ENCODE measurements around the gene PRKAR1B. TPM values are rescaled to one million over a fixed set of nuclear protein-coding genes. Genes with fewer than 3 reads are reported as not detected.

Gene PRKAR1B
- total RNA-seq, 1 experiment from 2014 or later, result 20.4 TPM

DNA sequence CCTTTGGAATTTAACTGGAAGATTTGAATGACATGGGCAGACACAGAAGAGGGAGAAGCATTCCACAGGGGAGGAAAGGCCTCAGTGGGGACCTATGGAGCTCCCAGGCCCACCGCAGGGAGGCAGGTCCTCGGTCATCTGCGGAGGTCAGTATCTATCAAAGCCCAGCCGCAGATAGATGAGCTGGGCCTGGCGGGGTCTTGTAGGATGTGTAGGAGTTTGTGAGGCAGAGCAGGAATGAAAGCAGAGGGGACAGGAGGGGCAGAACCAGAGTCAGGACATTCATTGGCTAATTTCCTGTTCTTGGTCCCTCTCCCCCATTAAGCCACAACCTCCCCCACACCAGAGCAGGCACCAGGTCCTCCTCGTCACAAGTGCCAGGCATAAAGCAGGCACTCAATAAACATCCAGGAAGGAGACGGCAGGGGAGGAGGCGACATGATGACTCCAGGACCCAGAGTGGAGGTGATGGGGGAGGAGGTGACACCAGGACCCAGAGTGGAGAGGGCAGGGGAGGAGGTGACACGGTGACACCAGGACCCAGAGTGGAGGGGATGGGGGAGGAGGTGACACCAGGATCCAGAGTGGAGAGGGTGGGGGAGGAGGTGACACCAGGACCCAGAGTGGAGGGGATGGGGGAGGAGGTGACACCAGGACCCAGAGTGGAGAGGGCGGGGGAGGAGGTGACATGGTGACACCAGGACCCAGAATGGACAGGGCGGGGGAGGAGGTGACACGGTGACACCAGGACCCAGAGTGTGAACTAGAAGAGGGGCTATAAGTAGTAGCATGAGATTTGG is 123.7 kb downstream of the PRKAR1B start:
- H3K9me3 ChIP-seq, result no peaks in the 10 kb centered on the region
- DNase-seq, result no peak
- no peak overlapping the region for H3K4me3 ChIP-seq
- no peaks in the 10 kb centered on the region for H3K36me3 ChIP-seq
- no peaks in the 10 kb centered on the region for H3K27me3 ChIP-seq

DNA sequence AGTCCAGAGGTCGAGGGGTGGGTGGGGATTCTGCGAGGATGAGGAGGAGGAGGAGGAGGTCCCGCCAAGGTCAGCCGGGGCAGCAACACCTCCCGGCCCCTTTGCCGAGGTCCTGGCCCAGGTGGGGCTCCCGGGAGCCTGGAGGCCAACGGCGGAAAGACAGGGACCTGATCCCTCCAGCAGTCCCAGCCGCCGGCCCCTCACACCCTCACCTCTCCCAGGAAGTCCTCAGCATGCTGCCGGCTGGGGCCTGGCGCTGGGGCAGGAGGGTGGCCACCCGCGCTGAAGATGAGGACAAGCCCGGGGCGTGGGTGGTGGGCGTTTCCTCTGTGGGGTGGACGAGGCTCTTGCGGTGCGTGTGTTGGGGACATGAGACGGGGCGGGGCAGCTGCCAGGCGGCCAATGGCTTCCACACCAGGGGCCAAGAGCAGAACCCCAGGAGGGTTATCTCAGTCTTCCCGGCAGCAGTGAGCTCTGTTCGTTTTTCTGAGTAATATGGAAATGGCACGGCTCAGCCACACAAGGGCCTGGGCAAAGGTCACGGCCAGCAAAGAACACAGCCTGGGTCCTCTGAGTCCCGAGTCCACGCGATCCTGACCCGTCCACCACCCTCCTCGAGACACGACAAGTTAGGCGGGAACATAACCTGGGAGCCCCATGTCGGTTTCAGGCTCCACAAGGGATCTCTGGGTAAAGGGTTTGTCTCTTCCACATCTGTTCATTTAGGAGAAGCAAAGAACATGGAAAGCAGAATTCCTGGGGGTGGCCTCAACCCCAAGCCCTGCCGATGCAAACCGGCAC is 124.5 kb downstream of the PRKAR1B start:
- Histone ChIP-seq H3K36me3 (no peaks in the 10 kb centered on the region), H3K9me3 (no peaks in the 10 kb centered on the region)
- no peak for DNase-seq

DNA sequence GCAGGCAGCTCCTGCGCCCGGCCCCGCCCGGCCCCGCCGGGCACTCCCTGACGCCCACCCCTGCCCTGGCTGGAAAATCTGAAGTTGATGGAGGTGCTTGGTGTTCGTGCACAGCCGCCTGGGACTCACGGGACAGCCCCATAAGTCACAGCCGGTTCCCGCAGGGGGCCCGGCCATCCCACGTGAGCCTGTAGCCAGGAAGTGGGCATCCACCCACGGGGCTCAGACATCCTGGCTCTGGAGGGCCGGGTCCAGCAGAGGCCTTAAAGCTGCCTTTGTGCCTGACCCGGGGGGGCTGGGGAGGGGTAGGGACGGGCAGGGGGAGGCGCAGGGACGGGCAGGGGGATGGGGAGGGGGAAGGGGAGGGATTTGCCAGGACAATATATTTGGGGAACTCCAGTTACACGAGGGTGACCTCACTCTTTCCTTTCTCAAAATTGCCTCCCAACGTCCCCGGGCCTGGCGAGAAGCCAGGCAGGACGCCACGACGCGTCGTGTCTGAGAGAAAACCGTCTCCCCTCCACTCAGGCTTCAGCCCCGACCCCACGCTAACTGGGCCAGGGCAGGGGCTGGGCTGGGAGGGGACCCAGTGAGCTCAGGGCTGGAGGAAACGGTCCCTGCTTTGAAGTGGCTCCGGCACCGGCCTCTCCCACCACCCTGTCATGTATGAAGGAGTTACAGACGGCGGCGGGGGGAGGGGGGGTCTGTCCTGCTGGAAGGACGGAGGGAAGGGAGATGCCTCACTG is 125.3 kb downstream of the PRKAR1B start:
- Histone ChIP-seq H3K36me3 (no peaks in the 10 kb centered on the region), H3K9me3 (no peaks in the 10 kb centered on the region), H3K4me3 (no peak overlapping the region), H3K27me3 (no peaks in the 10 kb centered on the region)
- DNase-seq, result no peak

More for the DNA sequence above, 124.5 kb downstream of the PRKAR1B start:
- Histone ChIP-seq H3K4me3 (no peak overlapping the region), H3K27me3 (no peaks in the 10 kb centered on the region)

DNA sequence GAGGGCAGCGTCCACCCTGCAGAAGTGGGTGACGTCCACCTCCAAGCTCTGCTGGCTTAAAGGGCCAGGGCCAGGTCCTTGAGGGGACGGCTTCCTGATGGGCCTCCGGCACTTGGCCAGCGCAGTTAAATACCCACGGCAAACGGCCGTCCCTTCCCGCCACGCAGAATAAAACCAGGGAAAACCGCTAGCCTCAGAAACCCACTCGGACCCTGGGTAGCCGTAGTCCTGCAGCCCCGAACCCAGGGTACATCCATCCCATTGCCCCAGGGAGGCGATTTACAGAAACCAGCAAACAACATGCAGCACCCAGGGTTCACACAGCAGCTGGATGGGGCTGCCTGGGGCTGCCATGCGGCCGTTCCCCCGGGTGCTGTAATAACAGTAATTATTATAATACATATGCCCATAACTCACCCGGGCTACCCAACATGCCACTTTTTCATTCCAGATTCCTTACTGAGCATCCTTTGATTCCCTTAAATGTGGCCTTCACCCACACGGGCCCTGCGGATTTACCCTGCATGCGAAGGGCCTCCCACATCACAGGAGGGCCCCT is 126.0 kb downstream of the PRKAR1B start:
- no peaks in the 10 kb centered on the region for H3K36me3 ChIP-seq
- no peaks in the 10 kb centered on the region for H3K9me3 ChIP-seq
- H3K4me3 ChIP-seq, result no peak overlapping the region
- DNase-seq, result no peak
- no peaks in the 10 kb centered on the region for H3K27me3 ChIP-seq

- Histone ChIP-seq H3K27me3 (no peaks in the 10 kb centered on the region), H3K9me3 (no peaks in the 10 kb centered on the region), H3K4me3 (no peak overlapping the region), H3K36me3 (no peaks in the 10 kb centered on the region)
- DNase-seq, result no peak
These were observed 126.7 kb downstream of the PRKAR1B start for GRCh38 chr7:600149-601035.

- Histone ChIP-seq H3K4me3 (no peak overlapping the region), H3K36me3 (no peaks in the 10 kb centered on the region), H3K9me3 (no peaks in the 10 kb centered on the region), H3K27me3 (no peaks in the 10 kb centered on the region)
- no peak for DNase-seq
These were observed 128.2 kb downstream of the PRKAR1B start for GRCh38 chr7:598899-599298.

- no peaks in the 10 kb centered on the region for H3K27me3 ChIP-seq
- H3K9me3 ChIP-seq, result no peaks in the 10 kb centered on the region
- no peak for DNase-seq
- H3K36me3 ChIP-seq, result no peaks in the 10 kb centered on the region
- no peak overlapping the region for H3K4me3 ChIP-seq
These were observed 129.5 kb downstream of the PRKAR1B start for GRCh38 chr7:597348-598178.

GRCh38 chr7:596819-597182 is 130.3 kb downstream of the PRKAR1B start:
- DNase-seq, result no peak

DNA sequence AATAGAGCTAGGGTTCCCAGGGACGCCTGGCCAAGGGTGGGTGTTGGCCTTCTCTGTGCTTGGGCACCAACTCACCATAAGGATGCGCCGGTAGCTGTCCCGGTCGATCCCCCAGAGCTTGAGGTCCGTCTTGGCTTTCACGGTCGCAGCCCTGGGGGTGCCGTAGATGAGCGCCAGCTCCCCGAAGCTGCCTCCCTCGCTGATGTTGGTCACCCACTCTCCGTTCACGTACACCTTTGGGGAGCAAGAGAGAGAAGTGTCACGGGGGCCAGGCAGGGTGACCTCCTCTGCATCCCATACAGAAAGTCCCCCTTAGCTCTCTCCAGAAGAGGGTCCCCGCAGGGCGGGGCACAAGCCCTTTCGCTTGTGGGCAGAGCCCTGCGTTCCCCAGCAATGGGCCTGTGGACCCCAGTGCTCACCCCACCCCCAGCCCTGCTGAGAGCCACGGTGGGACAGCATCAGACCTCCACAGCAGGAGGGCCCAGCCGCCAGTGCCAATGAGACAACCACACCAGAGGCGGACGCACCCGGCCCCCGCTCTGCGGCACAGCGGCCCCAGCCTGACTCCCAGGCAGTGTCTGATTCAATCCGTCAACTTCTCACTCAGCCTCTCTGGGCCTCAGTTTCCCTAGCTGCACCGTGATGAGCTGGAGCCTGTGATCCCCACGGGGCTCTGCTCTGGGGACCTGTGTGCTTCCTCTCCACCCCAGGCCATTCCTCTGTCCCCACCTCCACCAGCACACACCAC is 130.8 kb downstream of the PRKAR1B start:
- H3K27me3 ChIP-seq, result no peaks in the 10 kb centered on the region
- no peak for DNase-seq
- H3K36me3 ChIP-seq, result no peaks in the 10 kb centered on the region
- H3K4me3 ChIP-seq, result no peak overlapping the region
- H3K9me3 ChIP-seq, result no peaks in the 10 kb centered on the region

More at GRCh38 chr7:596819-597182, 130.3 kb downstream of the PRKAR1B start:
- H3K4me3 ChIP-seq, result no peak overlapping the region
- H3K9me3 ChIP-seq, result no peaks in the 10 kb centered on the region
- no peaks in the 10 kb centered on the region for H3K36me3 ChIP-seq
- no peaks in the 10 kb centered on the region for H3K27me3 ChIP-seq

GRCh38 chr7:595621-596010 is 131.5 kb downstream of the PRKAR1B start:
- Histone ChIP-seq H3K4me3 (no peak overlapping the region), H3K9me3 (no peaks in the 10 kb centered on the region), H3K27me3 (no peaks in the 10 kb centered on the region), H3K36me3 (no peaks in the 10 kb centered on the region)
- DNase-seq, result no peak

DNA sequence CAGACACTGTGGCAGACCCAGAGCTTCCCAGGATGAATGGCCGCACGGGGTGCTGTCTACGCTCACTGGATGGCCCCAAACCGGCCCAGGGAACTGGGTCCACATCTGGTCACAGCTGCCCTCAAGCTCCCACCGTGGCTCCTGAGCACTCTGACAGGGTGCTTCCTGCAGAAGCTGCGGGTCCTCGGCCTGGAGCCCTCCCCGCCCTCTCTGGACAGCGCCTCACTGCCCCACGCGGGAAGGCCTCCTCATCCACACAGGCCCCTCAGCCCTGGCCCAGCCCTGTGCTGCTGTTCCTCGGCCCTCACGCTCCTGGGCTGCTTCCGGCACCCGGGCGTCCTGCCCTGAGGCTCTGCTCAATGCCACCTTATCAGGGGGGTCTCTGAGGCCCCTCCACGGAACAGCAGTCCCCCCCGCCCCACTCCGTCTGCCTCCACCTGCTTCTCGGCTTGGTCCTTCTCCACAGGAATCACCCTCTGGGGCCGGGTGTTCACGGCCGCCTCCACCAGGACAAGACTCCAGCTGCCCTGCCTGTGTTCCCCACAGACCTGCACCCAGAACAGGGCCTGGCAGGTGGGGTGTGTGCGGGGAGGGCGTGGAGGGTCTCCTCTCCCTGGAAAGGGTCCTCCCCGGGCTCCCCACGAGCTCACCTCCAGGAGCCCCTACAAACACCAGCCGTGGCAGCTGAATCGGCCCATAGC is 132.0 kb downstream of the PRKAR1B start:
- no peak overlapping the region for H3K4me3 ChIP-seq
- no peak for DNase-seq
- H3K27me3 ChIP-seq, result no peaks in the 10 kb centered on the region
- no peaks in the 10 kb centered on the region for H3K9me3 ChIP-seq
- no peaks in the 10 kb centered on the region for H3K36me3 ChIP-seq

GRCh38 chr7:594212-594913 is 132.7 kb downstream of the PRKAR1B start:
- H3K36me3 ChIP-seq, result no peaks in the 10 kb centered on the region
- no peak for DNase-seq

GRCh38 chr7:593324-594115 is 133.6 kb downstream of the PRKAR1B start:
- Histone ChIP-seq H3K4me3 (no peak overlapping the region), H3K27me3 (no peaks in the 10 kb centered on the region), H3K9me3 (no peaks in the 10 kb centered on the region), H3K36me3 (no peaks in the 10 kb centered on the region)
- DNase-seq, result no peak

More at GRCh38 chr7:594212-594913, 132.7 kb downstream of the PRKAR1B start:
- no peaks in the 10 kb centered on the region for H3K9me3 ChIP-seq
- no peak overlapping the region for H3K4me3 ChIP-seq
- H3K27me3 ChIP-seq, result no peaks in the 10 kb centered on the region

All from MG63 (cell line).